Gastroesophageal sphincter (tissue), 4 donors: ENCODE results near the gene WNT16. TPM values are rescaled to one million over a fixed set of nuclear protein-coding genes. Genes with fewer than 3 reads are reported as not detected.

Source experiments
- ATAC-seq: fragments of 150-250 bp; one replicate; pipeline ENCODE4 v1.9.1; 2016; ENCODE audit warnings: mild to moderate bottlenecking, moderate library complexity
- H3K27ac ChIP-seq, 4 donors: fragments of 200-600 bp; sonication (generic) in 3 of 4; 1 replicate in 3 of 4; 2 replicates in 1 of 4; pipeline ENCODE4 v1.5.1; 2016 to 2019
- H3K27me3 ChIP-seq: fragments of 200-600 bp; sonication (generic); one replicate; pipeline ENCODE4 v1.5.1; 2019
- H3K36me3 ChIP-seq, 2 donors: fragments of 200-600 bp; sonication (generic); one replicate each; pipeline ENCODE4 v1.5.1; 2019; ENCODE audit warnings: control low read depth in 1 of 2
- H3K4me1 ChIP-seq, 3 donors: fragments of 200-600 bp; sonication (generic); 1 replicate in 2 of 3; 2 replicates in 1 of 3; pipeline ENCODE4 v1.5.1; 2016 to 2019; ENCODE audit warnings: control low read depth in 2 of 3
- H3K4me3 ChIP-seq, 2 donors: fragments of 200-600 bp; sonication (generic); one replicate each; pipeline ENCODE4 v1.5.1; 2019; ENCODE audit warnings: mild to moderate bottlenecking in 1 of 2, moderate library complexity in 1 of 2
- H3K9me3 ChIP-seq, 3 donors: fragments of 200-600 bp; sonication (generic); one replicate each; pipeline ENCODE4 v1.5.1; 2017 to 2019; ENCODE audit warnings: control low read depth in 2 of 3
- CTCF ChIP-seq, 4 experiments: fragments of 200-600 bp in 2 of 4; fragments of 450-650 bp in 2 of 4; sonication (generic) in 1 of 4; IDR thresholded peaks; one replicate each; pipeline ENCODE4 v1.5.1; 2017 to 2019; ENCODE audit warnings: antibody characterized with exemption in 4 of 4, mild to moderate bottlenecking in 2 of 4, moderate library complexity in 2 of 4
- EP300 ChIP-seq: sonication (generic); formaldehyde crosslinking; IDR thresholded peaks from one replicate; pipeline ENCODE4 v1.6.1; 2017; ENCODE audit warnings: antibody characterized with exemption, mild to moderate bottlenecking
- POLR2A ChIP-seq, 2 donors: fragments of 450-650 bp; IDR thresholded peaks; one replicate each; pipeline ENCODE4 v1.6.1; 2017; ENCODE audit warnings: antibody characterized with exemption in 2 of 2, mild to moderate bottlenecking in 2 of 2, moderate library complexity in 1 of 2
- POLR2AphosphoS5 ChIP-seq: sonication (generic); formaldehyde crosslinking; IDR thresholded peaks from one replicate; pipeline ENCODE4 v1.6.1; 2017; ENCODE audit warnings: antibody characterized with exemption
- WGBS, 2 donors: methylation state at CpG; one replicate each; pipeline ENCODE4 v1.1.5; 2018; ENCODE audit warnings: low coverage in 1 of 2; 5-methylcytosine and 5-hydroxymethylcytosine counted together
- total RNA-seq, 4 donors: library from RNA; depleted of rRNA; stranded (reverse); fragments of >200 nt; gene quantifications; one replicate each; pipeline ENCODE4 v1.1.0, GENCODE V29; 2016

WNT16 gene
- total RNA-seq, 4 donors from 2014 or later, result 0.13 to 0.17 (median 0.16) TPM; not detected in 1

- 72 to 77% methylated on average over 3 to 8 of the region's 9 CpGs for WGBS, 2 donors
Measured at GRCh38 chr7:121301446-121302213, 27.2 kb upstream of the WNT16 start.

GRCh38 chr7:121302214-121302745 is 26.5 kb upstream of the WNT16 start:
- ATAC-seq, result no peak
- Histone ChIP-seq H3K9me3 (no peaks in the 10 kb centered on the region), H3K4me1 (no peaks in the 10 kb centered on the region), H3K27me3 (no peaks in the 10 kb centered on the region), H3K36me3 (no peaks in the 10 kb centered on the region), H3K27ac (no peak overlapping the region), H3K4me3 (no peak overlapping the region)
- WGBS, 2 donors, result 84 to 86% methylated on average over 8 of the region's 8 CpGs
- TF ChIP-seq EP300 (no peak), POLR2AphosphoS5 (no peak), CTCF (IDR thresholded peaks at IDR 0.05) (no peak), POLR2A (IDR thresholded peaks at IDR 0.05) (no peak)

More at GRCh38 chr7:121301446-121302213, 27.2 kb upstream of the WNT16 start:
- ATAC-seq, result no peak
- H3K36me3 ChIP-seq, result no peaks in the 10 kb centered on the region
- no peak overlapping the region for H3K27ac ChIP-seq
- H3K4me3 ChIP-seq, result no peak overlapping the region
- TF ChIP-seq EP300, result no peak
- no peak for TF ChIP-seq POLR2AphosphoS5
- TF ChIP-seq POLR2A (IDR thresholded peaks at IDR 0.05), result no peak
- TF ChIP-seq CTCF (IDR thresholded peaks at IDR 0.05), result no peak
- no peaks in the 10 kb centered on the region for H3K27me3 ChIP-seq
- H3K9me3 ChIP-seq, result no peaks in the 10 kb centered on the region
- H3K4me1 ChIP-seq, result no peaks in the 10 kb centered on the region

GRCh38 chr7:121303422-121304101 is 25.2 kb upstream of the WNT16 start:
- no peaks in the 10 kb centered on the region for H3K9me3 ChIP-seq
- no peaks in the 10 kb centered on the region for H3K27me3 ChIP-seq
- no peak overlapping the region for H3K4me3 ChIP-seq
- no peaks in the 10 kb centered on the region for H3K36me3 ChIP-seq
- H3K27ac ChIP-seq, result no peak overlapping the region
- 94% methylated on average over 5 to 6 of the region's 6 CpGs for WGBS, 2 donors
- TF ChIP-seq EP300, result no peak
- no peak for TF ChIP-seq POLR2A (IDR thresholded peaks at IDR 0.05)
- TF ChIP-seq CTCF (IDR thresholded peaks at IDR 0.05), result no peak
- no peak for TF ChIP-seq POLR2AphosphoS5
- no peaks in the 10 kb centered on the region for H3K4me1 ChIP-seq
- no peak for ATAC-seq

- no peak for ATAC-seq
- H3K27me3 ChIP-seq, result no peaks in the 10 kb centered on the region
- H3K4me3 ChIP-seq, result no peak overlapping the region
- H3K4me1 ChIP-seq, result no peaks in the 10 kb centered on the region
- no peak overlapping the region for H3K27ac ChIP-seq
- no peaks in the 10 kb centered on the region for H3K9me3 ChIP-seq
- no peak for TF ChIP-seq CTCF (IDR thresholded peaks at IDR 0.05)
- TF ChIP-seq POLR2AphosphoS5, result no peak
- TF ChIP-seq POLR2A (IDR thresholded peaks at IDR 0.05), result no peak
- TF ChIP-seq EP300, result no peak
- 75 to 92% methylated on average over 1 of the region's 1 CpG for WGBS, 2 donors
- H3K36me3 ChIP-seq, result no peaks in the 10 kb centered on the region
Measured at GRCh38 chr7:121304102-121304658, 24.6 kb upstream of the WNT16 start.
